ENCODE measurements around the gene POLD4. TPM values are rescaled to one million over a fixed set of nuclear protein-coding genes. Genes with fewer than 3 reads are reported as not detected.

POLD4 gene
- total RNA-seq, 2 experiments from 2014 or later: 31.7 to 39.5 TPM

DNA sequence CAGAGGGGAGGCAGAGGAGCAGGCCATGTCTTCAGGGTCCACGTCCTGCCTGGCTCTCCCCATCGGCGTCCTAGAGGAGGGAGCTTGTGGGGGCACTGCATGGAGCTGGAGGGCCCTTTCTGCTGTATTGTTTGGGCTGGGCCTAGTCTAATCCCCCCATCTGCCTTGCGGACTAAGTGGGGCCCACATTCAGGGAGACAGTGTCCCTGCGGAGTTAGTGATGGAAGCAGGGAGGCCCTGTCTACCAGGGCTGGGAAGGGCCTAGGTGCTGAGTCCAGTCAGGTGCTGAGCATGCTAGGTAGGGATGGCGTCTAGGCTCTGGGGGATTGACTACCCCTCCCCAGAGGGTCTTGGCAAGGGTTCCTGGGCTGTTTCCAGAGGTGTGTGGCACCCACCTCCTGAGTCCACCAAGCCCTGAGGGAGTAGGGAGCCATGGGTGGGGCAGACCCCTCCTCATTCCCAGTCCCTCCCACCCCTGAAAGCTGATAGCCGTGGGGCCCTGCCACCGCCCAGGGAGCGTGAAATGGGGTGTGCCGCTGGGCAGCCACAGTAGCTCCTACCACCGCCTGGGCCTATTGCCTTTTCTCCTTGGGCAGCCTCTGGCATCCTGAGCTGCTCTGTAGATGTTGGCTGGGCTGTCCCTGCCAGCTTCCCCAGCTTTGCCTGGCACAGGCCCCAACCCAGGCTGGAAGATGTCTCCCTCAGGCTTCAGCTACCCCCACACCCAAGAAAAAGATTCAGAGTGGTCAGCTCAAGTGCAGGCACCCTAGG is 1.9 kb upstream of the POLD4 start:
- H3K4me3 ChIP-seq (ENCODE audit: low read length): no peak overlapping the region

DNA sequence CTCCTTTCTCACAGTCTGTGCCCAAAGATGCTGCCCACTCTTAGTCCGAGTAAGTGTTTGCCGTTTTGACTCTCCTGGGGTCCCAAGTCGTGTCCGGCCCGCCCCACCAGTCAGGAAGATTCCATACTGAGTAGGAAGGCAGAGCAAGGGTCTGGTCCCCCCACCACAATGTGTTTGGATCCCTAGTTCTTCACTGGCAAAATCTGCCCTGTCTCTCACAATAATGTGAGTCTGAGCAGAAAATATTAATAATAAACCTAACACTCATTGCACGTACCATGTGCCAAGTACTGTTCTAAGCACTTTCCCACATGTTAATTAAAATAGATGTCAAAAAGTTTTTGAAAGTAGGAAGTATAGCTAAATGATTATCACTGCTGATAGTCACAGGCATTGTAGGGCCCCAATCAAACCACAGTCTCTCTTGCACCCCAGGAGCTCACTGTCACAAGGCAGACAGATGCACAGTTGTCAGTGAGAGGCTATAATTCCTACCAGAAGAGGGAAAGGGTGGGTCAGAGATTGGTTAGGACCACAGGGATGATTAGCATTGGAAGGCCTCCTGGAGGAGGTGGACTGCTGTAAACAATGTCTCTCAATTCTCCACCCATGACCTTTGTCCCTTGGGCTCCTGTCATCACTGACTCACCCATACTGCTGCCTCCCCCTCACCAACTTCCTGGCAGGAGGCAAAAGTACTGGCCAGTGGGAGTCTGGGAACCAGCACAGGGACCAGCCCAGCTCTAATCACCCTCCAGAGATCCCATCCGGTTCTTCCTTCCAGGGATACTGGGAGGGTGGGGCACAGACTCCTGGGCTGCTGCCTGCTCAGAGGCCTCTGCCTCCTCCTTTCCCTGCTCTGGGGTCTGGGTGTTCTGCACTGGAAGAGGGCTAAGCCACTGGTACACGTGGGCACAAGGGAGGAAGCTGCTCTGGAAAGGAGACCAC is 1.0 kb upstream of the POLD4 start:
- Mint-ChIP-seq H3K27ac (peak overlapping the region; percentile 99), H3K36me3 (ENCODE audit: low read depth) (peaks cover 14% of the 10 kb centered on the region), H3K27me3 (no peaks in the 10 kb centered on the region), H3K9me3 (no peaks in the 10 kb centered on the region), H3K4me3 (peak overlapping the region; percentile 98), H3K4me1 (ENCODE audit: low read depth) (peaks cover 50% of the 10 kb centered on the region)
- intact Hi-C loops (cut with DNase I, micrococcal nuclease): loop anchor here (5.0 to 10.0 kb wide), 4 partner anchors 253 to 400 kb away; partner anchors contain the start of genes ACY3 (in 1 of the 2), NDUFV1 (in 1 of the 2) and PC (in 1 of the 2)
- peak in 3 of 14 experiments; percentile 31 to 54 (median 45) for DNase-seq
- TF ChIP-seq, protein P1, sequence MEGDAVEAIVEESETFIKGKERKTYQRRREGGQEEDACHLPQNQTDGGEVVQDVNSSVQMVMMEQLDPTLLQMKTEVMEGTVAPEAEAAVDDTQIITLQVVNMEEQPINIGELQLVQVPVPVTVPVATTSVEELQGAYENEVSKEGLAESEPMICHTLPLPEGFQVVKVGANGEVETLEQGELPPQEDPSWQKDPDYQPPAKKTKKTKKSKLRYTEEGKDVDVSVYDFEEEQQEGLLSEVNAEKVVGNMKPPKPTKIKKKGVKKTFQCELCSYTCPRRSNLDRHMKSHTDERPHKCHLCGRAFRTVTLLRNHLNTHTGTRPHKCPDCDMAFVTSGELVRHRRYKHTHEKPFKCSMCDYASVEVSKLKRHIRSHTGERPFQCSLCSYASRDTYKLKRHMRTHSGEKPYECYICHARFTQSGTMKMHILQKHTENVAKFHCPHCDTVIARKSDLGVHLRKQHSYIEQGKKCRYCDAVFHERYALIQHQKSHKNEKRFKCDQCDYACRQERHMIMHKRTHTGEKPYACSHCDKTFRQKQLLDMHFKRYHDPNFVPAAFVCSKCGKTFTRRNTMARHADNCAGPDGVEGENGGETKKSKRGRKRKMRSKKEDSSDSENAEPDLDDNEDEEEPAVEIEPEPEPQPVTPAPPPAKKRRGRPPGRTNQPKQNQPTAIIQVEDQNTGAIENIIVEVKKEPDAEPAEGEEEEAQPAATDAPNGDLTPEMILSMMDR (IDR thresholded peaks at IDR 0.05): no peak
- H3K4me3 ChIP-seq (ENCODE audit: low read length): peak overlapping the region; percentile 78
- ATAC-seq (ENCODE audit: poor library complexity): no peak
- peak overlapping the region; percentile 94 to 100 for H3K27ac ChIP-seq (ENCODE audit: low read depth in 1 of 2, low read length in 2 of 2)
- ChIA-PET CTCF (interaction anchor here (0.8 to 10.0 kb wide), 8 partner anchors 20 to 273 kb away, joined by 3 to 241 read pairs (median 3); no protein-coding TSS in a partner anchor), POLR2A (interaction anchor here (0.8 to 4.7 kb wide), 35 partner anchors 8 to 275 kb away, joined by 3 to 81 read pairs (median 7); partner anchors contain the start of genes AIP, ANKRD13D, CLCF1 and GRK2)
- peaks cover 5% of the 10 kb centered on the region for H3K36me3 ChIP-seq (ENCODE audit: insufficient read depth, low read length)
- H3K9me3 ChIP-seq (ENCODE audit: control insufficient read depth in 1 of 2, insufficient read depth in 1 of 2, low read length in 2 of 2): no peaks in the 10 kb centered on the region
- H3K27me3 ChIP-seq (ENCODE audit: control insufficient read depth in 1 of 2, insufficient read depth in 2 of 2, low read length in 2 of 2): no peaks in the 10 kb centered on the region
- H3K4me1 ChIP-seq (ENCODE audit: insufficient read depth, low read length): peaks cover 67% of the 10 kb centered on the region

More for the DNA sequence above, 1.9 kb upstream of the POLD4 start:
- CTCF ChIA-PET: interaction anchor here (1.4 to 10.0 kb wide), 3 partner anchors 9 to 27 kb away, joined by 7 to 241 read pairs (median 20); no protein-coding TSS in a partner anchor
- DNase-seq: no peak
- Histone ChIP-seq H3K9me3 (ENCODE audit: control insufficient read depth in 1 of 2, insufficient read depth in 1 of 2, low read length in 2 of 2) (no peaks in the 10 kb centered on the region), H3K36me3 (ENCODE audit: insufficient read depth, low read length) (peaks cover 5% of the 10 kb centered on the region), H3K27ac (ENCODE audit: low read depth in 1 of 2, low read length in 2 of 2) (peak overlapping the region; percentile 94 to 100), H3K4me1 (ENCODE audit: insufficient read depth, low read length) (peaks cover 67% of the 10 kb centered on the region), H3K27me3 (ENCODE audit: control insufficient read depth in 1 of 2, insufficient read depth in 2 of 2, low read length in 2 of 2) (no peaks in the 10 kb centered on the region)
- TF ChIP-seq, protein P1 (IDR thresholded peaks at IDR 0.05): no peak
- no peak for ATAC-seq (ENCODE audit: poor library complexity)
- Mint-ChIP-seq H3K9me3 (no peaks in the 10 kb centered on the region), H3K27me3 (no peaks in the 10 kb centered on the region), H3K4me3 (peak overlapping the region; percentile 30), H3K4me1 (ENCODE audit: low read depth) (peaks cover 42% of the 10 kb centered on the region), H3K27ac (peak overlapping the region; percentile 99), H3K36me3 (ENCODE audit: low read depth) (peaks cover 14% of the 10 kb centered on the region)
- POLR2A ChIA-PET: interaction anchor here (1.0 to 4.3 kb wide), 4 partner anchors 11 to 67 kb away, joined by 3 to 23 read pairs (median 4); partner anchors contain the start of genes ANKRD13D and CLCF1
- intact Hi-C loops (cut with DNase I, micrococcal nuclease): loop anchor here (10.0 kb wide), 2 partner anchors 300 to 400 kb away; partner anchors contain the start of genes ACY3 (in 1 of the 2) and PC (in 1 of the 2)
